Hematopoietic multipotent progenitor cell treated with erythropoietin and hydrocortisone succinate and interleukin-3 and kit ligand, for 15 days (in vitro differentiated cells): Measurements from ENCODE around the gene AK8.

Experiments used
- DNase-seq: peaks from one replicate; pipeline ENCODE4 v3.0.0-alpha.2; 2015; ENCODE audit warnings: low spot score

The AK8 gene

GRCh38 chr9:132825430-132825829, 52.7 kb downstream of the AK8 start:
- DNase-seq = no peak

DNA sequence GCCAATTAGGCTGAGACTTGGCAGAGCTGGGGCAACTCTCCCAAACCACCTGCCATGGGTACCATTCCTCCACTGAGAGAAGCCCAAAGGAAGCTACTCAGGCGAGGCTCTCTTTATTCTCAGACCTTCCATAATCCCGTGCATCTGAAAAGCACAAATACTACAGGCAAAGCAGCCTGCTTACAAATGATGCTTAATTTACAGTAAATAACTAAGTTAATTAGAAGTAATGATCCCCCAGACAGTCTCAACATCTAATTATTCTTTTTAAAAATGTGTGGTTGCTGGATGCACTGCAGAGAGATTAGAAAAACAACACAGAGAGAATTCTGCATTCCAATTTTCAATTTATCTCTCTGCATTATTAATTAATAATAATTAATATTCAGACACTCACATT, 53.1 kb downstream of the AK8 start:
- no peak for DNase-seq

- no peak for DNase-seq
Observed at GRCh38 chr9:132824151-132824550, 53.9 kb downstream of the AK8 start.

GRCh38 chr9:132823370-132824145, 54.5 kb downstream of the AK8 start:
- DNase-seq = no peak

GRCh38 chr9:132820169-132820944, 57.7 kb downstream of the AK8 start:
- no peak for DNase-seq

GRCh38 chr9:132818588-132818987, 59.5 kb downstream of the AK8 start:
- no peak for DNase-seq

DNA sequence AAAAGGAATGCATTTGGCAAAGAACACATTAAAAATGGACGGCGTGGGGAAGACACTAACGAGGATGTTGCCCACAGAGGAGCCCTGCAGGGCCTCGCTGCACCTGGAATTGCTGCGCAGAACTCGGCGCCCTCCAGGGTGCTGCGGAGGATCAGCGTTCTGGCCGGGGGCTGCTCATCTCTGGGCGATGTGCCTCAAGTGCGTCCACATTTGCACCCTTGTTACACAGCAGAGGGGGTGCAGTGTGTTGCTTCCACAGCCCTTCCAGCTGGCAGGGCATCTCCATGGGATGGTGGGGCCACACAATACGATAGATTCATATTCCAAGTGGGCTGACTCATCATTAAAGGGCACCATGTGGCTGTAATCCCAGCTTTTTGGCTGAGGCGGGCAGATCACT, 63.1 kb downstream of the AK8 start:
- no peak for DNase-seq

DNA sequence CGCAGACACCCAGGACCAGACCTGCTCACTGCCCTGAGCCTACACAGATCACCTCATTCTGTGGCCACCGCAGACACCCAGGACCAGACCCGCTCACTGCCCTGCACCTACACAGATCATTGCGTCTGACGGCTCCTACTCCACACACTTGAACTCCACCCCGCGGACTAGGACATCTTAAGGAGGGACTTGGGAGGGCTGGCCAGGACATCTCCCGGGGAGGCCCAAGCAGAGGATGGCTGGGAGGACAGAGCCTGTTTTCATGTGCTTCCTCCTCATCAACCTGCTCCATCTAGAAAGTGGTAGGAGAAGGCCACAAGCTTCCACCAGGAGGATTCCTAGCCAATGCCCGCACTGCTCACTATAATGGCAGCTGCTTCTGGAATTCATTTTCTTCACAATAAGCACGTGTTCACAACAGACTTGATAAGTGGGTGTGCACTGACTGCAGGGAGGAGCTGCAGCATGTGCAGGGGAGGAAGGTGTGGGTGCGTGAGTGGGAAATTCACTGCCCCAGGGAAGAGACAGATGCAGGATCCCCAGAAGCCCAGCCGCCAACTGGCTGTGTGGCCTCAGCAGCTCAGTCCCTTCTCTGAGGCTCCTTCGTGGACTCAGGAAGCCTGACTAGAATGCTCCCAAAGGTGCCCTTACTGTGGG, 64.8 kb downstream of the AK8 start:
- no peak for DNase-seq

DNA sequence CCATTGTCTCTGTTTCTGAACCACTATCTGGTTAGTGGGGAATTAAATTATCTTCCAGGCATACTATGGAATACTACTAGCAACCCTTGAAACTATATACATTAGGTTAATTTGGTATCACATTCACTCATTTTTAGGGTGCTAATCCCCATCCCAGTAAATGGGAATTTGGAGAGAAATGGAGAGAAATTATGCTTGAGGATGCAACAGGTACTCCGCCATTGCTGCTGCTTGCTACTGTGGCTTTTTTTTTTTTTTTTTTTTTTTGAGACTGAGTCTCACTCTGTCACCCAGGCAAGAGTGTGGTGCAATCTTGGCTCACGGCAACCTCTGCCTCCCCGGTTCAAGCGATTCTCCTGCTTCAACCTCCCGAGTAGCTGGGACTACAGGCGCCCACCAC, 66.1 kb downstream of the AK8 start:
- no peak for DNase-seq

DNA sequence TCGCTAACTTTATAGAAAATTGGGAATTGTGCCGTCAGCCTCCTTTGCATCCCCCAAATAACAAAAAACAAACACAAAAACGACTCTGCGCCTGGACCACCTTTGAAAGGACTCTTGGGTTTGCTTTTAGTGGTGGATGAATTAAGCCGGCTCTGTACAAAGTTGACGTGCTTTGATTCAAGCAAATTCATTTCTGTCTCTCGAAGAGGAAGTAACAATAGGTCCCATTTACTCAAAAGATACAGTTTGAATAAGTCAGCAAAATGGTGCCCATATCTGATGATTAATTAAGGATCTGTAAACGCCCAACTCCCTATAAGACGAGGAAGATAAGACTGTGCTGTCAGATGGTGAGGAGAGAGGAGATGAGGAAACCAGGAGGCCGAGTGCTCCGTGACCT, 67.8 kb downstream of the AK8 start:
- DNase-seq = no peak

GRCh38 chr9:132809677-132810271, 68.3 kb downstream of the AK8 start:
- no peak for DNase-seq

- no peak for DNase-seq
Observed at GRCh38 chr9:132808645-132809044, 69.4 kb downstream of the AK8 start.

DNA sequence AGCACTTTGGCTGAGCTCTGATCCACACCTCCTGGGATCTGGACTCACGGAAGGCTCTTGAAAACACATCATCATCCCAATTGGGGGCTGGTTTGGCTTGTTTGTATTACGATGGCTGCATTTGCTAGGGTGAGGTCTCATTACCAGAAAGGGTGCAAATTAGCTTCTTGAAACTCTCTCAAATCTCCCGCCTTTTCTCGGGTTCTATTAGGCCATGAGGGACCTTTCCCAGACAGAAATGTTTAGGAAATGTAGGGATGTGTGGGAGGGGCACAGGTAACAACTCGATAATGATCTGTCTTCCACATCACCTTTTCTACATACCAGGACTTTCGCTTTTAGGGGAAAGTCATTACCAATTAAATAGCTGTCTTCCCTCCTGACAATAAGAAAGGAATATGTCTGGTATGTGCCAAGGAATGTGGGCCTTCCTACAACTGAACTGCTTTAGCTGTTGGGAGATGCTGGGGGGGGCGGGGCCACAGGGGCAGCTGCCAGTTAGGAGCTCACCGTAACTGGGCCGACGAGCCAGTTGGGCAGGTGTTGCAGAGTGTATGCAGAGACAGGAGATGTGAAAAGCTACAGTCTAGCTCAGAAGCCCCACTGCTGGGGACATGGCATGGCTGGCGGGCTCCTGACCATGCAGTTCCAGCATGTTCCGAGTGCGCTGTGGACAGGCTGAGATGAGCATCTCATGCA, 71.2 kb downstream of the AK8 start:
- no peak for DNase-seq

- no peak for DNase-seq
Observed at GRCh38 chr9:132806306-132806705, 71.8 kb downstream of the AK8 start.

DNA sequence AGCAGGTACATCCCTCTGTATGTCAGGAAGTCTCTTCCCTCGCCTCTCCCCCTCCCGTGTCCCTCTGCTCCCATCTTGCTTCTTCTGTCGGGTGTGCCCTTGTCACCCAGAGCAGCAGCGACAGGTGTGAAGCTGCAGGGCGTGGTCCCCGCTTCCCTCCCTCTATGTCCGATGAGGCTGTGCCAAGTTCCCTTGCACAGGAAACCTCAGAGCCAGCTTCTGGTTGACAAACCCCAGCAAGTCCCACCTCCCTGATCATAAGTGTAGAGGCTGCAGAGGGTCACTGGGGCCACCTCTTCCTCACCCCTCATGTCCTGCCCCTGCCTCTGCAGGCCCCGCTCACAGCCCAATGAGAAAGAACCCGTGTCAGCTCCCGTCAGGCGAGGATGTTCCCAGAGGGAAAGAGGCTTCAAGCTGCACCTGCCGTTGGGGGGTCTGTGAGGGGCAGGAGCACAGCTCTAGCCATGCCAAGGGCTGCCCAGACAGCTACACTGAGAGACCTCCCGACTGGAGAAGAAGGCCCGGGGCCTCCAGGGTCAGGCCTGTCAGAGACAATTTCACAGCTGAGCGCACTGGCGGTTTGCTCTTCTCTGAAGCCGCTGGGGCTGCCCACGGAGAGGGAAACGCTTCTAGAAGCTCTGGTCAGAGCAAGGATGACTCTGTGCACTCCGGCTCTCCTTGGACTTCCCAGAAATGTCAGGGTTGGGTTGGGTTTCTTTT, 73.3 kb downstream of the AK8 start:
- no peak for DNase-seq

GRCh38 chr9:132802121-132802795, 75.8 kb downstream of the AK8 start:
- peak; percentile 27 for DNase-seq

- no peak for DNase-seq
Observed at GRCh38 chr9:132801659-132802058, 76.4 kb downstream of the AK8 start.

GRCh38 chr9:132800038-132800648, 77.9 kb downstream of the AK8 start:
- DNase-seq = peak; percentile 83

GRCh38 chr9:132798817-132799790, 79.0 kb downstream of the AK8 start:
- DNase-seq = peak; percentile 78
